GM12892 (cell line): ENCODE data around the gene CDC5L.

Experiments
- POLR2A ChIP-seq: IDR thresholded peaks from 2 replicates; pipeline ENCODE4 v1.6.1; 2011; ENCODE audit warnings: low read depth, low read length, control low read depth
- POLR2AphosphoS5 ChIP-seq: IDR thresholded peaks from 2 replicates; pipeline ENCODE4 v1.6.1; 2011; ENCODE audit warnings: low read depth, low read length, control low read depth
- TAF1 ChIP-seq: IDR thresholded peaks from 2 replicates; pipeline ENCODE4 v1.6.1; 2011; ENCODE audit warnings: low read depth, mild to moderate bottlenecking, control low read depth, low read length, borderline replicate concordance

GRCh38 chr6:44423306-44423705 lies 35.8 kb downstream of the CDC5L start:
- TF ChIP-seq POLR2A (no peak), POLR2AphosphoS5 (no peak), TAF1 (no peak)
